Renal cortical epithelial cell (primary cell): Measurements from ENCODE around the gene PLXNA2. TPM values are rescaled to one million over a fixed set of nuclear protein-coding genes. Genes with fewer than 3 reads are reported as not detected.

Source experiments
- DNase-seq: peaks from one replicate; pipeline ENCODE4 v3.0.0-alpha.2; 2011; ENCODE audit warnings: low read depth
- total RNA-seq: library from RNA; depleted of rRNA; stranded (reverse); fragments of >200 nt; gene quantifications from 2 replicates; pipeline ENCODE4 v1.2.3, GENCODE V29; 2014

The PLXNA2 gene
- total RNA-seq, 1 donor from 2014 or later: 5.8 TPM

DNA sequence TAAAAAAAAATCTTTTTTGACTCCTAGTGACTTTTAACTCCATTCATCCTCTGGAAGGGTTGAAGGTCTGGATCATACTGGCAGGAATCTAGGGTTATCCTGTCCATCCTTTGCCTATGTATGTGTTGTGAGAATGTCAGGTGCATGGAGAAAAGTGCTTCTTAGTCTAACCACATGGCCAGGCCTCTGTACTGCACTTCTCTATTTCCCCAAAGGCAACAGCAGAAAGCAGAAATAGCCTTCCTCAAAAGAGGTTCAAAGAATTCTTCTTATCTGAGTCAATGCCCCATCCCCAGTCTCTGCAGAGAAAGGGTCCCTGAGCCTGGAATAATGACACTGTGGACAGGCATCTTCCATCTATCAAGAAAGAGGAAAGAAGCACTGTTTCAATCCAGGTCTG is 247.5 kb downstream of the PLXNA2 start:
- DNase-seq: no peak

DNA sequence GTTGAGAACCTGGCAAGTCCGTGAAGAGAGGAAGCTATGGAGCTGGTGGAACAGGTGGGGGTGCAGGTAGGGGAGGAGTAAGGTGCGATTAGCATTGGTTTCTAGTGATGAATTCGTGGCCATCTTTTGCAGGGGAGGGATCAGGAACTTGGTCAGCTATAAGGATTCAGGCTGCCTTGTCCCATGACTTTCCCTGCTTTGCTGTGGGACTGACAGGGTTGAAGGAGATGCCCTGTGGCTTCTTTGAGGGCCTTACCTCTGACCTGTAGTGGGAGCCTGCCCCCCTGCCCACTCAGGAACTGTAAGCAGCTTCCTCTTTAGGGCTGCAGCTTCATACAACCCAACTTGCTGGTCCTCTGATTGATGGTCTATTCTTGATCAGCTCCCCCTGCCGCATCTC is 248.6 kb downstream of the PLXNA2 start:
- no peak for DNase-seq

GRCh38 chr1:207993477-207994445 is 250.4 kb downstream of the PLXNA2 start:
- no peak for DNase-seq

GRCh38 chr1:207992677-207993236 is 251.4 kb downstream of the PLXNA2 start:
- no peak for DNase-seq

- no peak for DNase-seq
Measured at GRCh38 chr1:207991583-207992026, 252.6 kb downstream of the PLXNA2 start.

DNA sequence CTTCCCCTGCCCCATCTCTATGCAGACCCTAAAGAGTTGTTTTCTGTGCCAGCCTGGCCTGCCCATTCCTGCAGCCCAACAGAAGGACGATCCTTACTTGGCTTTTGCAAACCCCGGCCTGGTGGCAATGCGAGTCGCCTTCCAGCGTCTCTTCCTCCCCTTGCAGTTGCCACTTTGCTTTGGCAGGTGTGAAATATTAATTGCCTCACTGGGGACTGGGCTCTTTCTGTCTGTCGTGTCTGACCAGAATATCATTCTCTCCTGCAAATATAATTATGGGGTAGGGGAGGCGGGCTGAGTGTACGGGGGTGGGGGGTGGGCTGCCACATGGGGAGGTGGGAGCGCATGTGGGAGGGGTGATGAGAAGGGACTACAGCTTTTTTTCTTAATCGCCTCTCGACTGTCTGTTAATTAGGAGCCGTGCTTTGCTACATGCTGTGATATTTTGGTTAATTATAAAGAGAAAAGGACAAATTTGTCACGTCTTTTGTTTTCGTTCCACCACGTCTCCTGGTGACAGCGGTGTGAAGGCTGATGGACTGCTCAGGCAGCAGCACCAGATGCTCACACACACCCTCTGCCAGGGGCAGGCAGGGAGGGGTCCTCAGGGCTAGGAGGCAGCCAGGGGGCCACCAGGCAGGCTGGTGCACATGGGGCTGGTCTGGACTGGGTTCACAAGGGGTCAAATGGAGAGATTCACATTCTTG is 253.2 kb downstream of the PLXNA2 start:
- DNase-seq: no peak

DNA sequence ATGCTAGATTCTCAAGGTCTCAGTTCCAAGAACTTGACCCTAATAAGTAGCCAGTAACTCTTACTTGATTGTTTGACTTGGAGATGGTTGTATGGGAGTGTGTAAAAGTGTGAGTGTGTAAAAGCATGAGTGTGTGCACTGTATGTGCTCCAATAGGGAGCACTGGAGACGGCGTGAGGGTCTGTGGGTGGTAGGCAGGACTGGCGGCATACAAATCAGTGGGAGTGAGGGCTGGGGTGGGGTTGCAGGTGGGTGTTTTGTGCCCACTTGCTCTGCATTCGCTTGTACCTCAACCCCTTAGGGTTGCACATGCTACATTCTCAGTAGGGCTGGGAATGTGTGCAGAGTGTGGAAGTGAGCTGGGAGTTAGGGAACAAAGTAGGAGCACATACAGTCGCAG is 253.7 kb downstream of the PLXNA2 start:
- no peak for DNase-seq

DNA sequence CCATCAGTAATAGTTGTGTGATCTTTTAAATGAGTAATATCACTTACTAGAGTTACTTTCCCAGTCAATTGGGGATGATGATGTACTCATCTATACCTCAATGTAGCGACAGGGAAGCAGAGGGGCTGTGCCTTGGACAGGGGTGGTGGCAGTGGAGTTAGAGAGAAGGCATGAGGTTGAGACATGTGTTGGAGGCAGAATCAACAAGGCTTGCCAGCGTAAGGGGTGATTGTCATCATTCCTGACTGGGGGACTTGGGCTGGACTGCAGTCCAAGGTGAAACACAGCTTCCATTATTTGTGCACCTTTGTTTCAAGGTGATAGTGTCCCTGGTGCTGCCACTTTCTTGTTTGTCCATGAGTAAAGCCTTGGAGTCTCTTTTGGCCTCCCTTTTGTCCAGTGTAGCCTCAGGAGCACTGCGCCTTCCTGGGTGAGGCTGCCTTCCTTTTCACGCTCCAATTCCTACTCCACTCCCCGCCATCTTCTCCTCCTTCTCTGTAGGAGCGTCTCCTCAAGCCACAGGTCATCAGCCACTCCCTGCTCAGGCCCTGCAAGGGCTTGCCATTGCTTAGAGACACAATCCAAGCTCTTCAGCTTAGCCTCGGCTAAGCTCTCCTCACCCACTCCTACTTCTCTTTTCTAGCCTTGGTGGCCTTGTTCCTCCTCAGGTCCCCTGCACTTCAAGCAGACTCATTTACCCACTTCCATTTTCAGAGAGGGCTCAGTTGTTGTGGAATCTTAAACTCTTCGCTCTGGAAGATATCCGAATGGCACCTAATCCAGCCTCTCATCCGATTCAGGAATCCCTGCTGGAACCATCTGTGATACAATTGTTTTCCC is 255.6 kb downstream of the PLXNA2 start:
- no peak for DNase-seq

GRCh38 chr1:207987164-207987563 is 257.0 kb downstream of the PLXNA2 start:
- peak; percentile 22 for DNase-seq

DNA sequence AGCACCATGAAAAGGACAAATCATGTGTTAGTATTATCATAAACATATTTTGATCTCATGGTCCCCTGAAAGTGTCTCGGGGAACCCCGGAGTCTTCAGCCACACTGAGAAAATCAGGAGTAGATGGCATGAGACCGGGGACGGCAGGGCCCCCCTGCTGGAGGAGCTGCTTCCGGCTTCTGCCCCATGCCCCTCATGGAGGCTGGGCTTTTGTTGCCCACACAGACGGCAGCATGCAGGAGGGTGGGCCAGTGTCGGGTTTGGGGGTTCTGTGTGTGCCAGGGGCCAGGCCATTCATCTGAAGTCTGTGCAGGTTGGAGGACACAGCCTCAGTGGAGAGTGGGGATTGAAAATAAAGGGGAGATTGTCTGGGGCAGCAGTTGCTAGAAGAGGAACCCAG is 258.2 kb downstream of the PLXNA2 start:
- no peak for DNase-seq

DNA sequence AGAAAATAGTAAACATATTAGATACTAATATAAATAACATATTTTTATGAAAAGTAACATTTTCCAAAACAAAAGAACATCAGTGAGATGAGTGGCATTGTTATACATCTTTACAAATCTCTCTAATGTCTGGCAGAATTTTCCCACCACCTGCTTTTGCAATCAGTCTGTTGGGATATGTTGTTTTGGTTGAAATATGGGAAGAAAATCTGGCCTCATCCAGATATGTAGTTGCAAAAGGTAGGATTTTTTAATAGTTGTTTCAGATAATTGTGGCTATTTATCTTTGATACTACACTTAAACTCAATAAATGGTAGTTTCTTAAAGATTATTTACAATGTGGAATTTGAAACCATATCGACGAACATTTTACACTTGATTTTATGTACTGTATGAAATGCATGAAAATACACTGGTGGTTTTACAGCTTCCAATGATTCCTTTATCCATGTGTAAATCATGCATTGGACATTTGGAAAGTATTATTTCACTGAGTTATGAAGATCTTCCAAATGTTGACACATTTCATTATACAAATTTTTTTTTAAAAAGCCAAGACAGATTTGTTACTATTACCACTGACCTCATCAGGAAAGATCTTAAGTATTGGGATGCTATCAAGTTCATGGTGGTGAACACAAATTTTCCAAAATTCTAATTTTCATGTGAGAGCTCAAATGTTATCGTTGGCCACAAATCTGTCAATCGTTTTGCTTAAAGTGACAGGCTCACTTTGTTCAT is 259.2 kb downstream of the PLXNA2 start:
- DNase-seq: no peak

DNA sequence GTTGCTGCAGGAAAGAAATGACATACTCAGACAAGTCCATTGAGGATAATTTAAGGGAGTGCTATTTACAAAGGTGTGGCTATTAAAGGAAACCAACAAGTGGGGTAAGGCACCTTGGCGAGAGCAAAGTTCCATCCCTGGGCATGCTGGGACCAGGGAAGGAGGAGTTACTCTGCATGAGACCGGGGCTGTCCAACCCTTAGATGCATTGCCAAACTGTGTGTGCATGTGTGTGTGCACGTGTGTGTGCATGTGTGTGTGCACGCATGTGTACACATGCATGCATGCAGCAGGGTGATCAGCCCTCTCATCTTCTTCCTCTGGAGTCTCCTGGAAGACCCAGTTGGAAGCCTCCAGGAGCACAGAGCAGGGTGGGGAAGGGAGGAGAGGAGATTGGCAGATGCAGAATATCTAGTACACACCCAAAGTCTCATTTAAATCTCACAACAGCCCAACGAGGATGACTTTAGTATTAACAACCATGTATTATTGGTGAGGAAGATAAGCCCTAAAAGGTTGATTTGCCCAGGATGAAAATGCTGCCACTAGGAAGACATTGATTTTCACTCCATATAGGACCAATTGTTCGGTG is 261.0 kb downstream of the PLXNA2 start:
- DNase-seq: no peak

DNA sequence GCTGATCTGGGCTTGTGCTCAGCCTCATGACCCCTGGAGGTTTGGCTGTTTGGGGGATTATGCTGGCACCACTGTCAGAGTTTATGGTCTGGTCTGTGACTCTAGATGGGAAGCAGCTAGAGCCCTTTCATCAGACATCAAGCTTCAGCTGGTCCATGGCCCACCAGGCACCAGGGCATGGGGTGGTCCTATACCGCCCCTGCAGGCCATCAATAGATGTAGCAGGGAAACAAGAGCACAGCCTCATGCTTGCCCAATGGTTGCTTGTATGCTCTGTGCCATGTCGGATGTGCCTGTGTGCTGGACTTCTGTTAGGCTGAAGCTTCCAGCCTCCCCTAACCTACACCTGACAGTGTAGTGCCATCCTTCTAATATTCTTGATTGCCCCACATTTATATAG is 262.2 kb downstream of the PLXNA2 start:
- DNase-seq: no peak

GRCh38 chr1:207978441-207978840 is 265.7 kb downstream of the PLXNA2 start:
- no peak for DNase-seq

- no peak for DNase-seq
Measured at GRCh38 chr1:207977876-207978275, 266.3 kb downstream of the PLXNA2 start.

DNA sequence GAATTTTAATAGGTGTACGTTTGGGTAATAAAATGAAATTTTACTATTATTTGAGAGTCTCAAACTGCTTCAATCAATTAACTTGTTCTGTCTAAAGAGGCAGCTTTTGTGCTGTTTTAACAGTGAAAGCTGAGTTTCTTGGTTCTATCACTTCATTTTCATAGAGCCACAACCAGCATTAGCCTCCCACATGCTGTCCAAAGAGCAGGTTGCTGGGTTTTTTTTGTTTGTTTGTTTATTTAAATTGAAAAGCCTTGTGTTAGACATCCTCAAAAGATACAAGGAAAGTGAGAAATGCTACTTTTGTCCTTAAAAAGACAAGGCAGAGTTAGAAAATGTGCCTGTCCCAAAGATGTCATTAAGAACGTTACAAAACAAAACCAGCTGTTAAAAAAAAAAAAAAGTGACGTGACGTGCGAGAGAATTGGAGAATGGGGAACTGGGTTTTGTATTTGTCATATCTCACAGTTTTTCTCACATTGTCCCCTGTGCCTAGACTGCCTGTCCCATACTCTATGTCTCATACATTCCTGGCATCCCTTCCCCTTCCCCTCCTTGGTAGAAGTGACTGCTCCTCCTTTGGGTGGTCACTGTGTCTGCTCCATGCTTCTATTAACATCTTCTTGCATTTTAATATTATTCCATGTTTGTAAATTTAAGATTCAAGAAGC is 270.2 kb downstream of the PLXNA2 start:
- DNase-seq: no peak

GRCh38 chr1:207972337-207972736 is 271.8 kb downstream of the PLXNA2 start:
- DNase-seq: no peak
